OCI-LY3 (cell line): ENCODE data around the gene ARL14EP.

Source experiments
- H2AFZ ChIP-seq: fragments of 200-600, 300-600 bp; shearing (Covaris generic); 2 replicates; pipeline ENCODE4 v1.6.0; 2014; ENCODE audit warnings: antibody characterized with exemption, low read depth, low read length
- H3K27ac ChIP-seq: fragments of 200-600, 300-600 bp; sonication (generic); 2 replicates; pipeline ENCODE4 v1.5.1; 2014; ENCODE audit warnings: mild to moderate bottlenecking, low read length, moderate library complexity, mixed read lengths
- H3K27me3 ChIP-seq: fragments of 200-600, 300-600 bp; sonication (generic); 2 replicates; pipeline ENCODE4 v1.6.1; 2014; ENCODE audit warnings: low read depth, low read length, mixed read lengths
- H3K36me3 ChIP-seq: fragments of 200-600, 300-600 bp; sonication (generic); replicated peaks from 2 replicates; pipeline ENCODE3; 2014; ENCODE audit warnings: low read depth, low read length, mixed read lengths
- H3K4me1 ChIP-seq: fragments of 300-600, 200-600 bp; sonication (generic); 2 replicates; pipeline ENCODE4 v1.6.1; 2014; ENCODE audit warnings: low read length, mixed read lengths
- H3K4me2 ChIP-seq: fragments of 200-600, 300-600 bp; sonication (generic); 2 replicates; pipeline ENCODE4 v1.6.1; 2014; ENCODE audit warnings: low read length, mixed read lengths
- H3K4me3 ChIP-seq: fragments of 300-600, 200-600 bp; sonication (generic); 2 replicates; pipeline ENCODE4 v1.5.1; 2014; ENCODE audit warnings: antibody characterized with exemption, mild to moderate bottlenecking, low read length, moderate library complexity
- H3K79me2 ChIP-seq: fragments of 300-600, 200-600 bp; shearing (Covaris generic); 2 replicates; pipeline ENCODE4 v1.6.1; 2014; ENCODE audit warnings: mild to moderate bottlenecking, low read length, mixed read lengths
- H3K9ac ChIP-seq: fragments of 300-600, 200-600 bp; shearing (Covaris generic); 2 replicates; pipeline ENCODE4 v1.6.0; 2014; ENCODE audit warnings: mild to moderate bottlenecking, low read length, moderate library complexity
- H3K9me3 ChIP-seq: fragments of 200-600, 300-600 bp; shearing (Covaris generic); 2 replicates; pipeline ENCODE4 v1.6.1; 2014; ENCODE audit warnings: low read length, mixed read lengths; ENCODE audit not compliant: insufficient read depth
- H4K20me1 ChIP-seq: fragments of 200-600, 300-600 bp; sonication (generic); 2 replicates; pipeline ENCODE4 v1.6.1; 2016; ENCODE audit warnings: low read length, mixed read lengths; ENCODE audit not compliant: insufficient read depth
- CTCF ChIP-seq: fragments of 200-600, 300-600 bp; sonication (generic); IDR thresholded peaks from 2 replicates; pipeline ENCODE4 v1.5.1; 2014; ENCODE audit warnings: antibody characterized with exemption, low read length, low read depth
- EZH2phosphoT487 ChIP-seq: fragments of 200-600 bp; shearing (Covaris generic); IDR thresholded peaks from 2 replicates; pipeline ENCODE4 v1.6.1; 2018; ENCODE audit warnings: antibody characterized with exemption, mixed run types, low read depth

The ARL14EP gene

GRCh38 chr11:30292545-30292944, 30.4 kb upstream of the ARL14EP start:
- Histone ChIP-seq H3K9me3 (no peaks in the 10 kb centered on the region), H2AFZ (no peak overlapping the region)
- no peak for TF ChIP-seq EZH2phosphoT487
- TF ChIP-seq CTCF, result no peak

DNA sequence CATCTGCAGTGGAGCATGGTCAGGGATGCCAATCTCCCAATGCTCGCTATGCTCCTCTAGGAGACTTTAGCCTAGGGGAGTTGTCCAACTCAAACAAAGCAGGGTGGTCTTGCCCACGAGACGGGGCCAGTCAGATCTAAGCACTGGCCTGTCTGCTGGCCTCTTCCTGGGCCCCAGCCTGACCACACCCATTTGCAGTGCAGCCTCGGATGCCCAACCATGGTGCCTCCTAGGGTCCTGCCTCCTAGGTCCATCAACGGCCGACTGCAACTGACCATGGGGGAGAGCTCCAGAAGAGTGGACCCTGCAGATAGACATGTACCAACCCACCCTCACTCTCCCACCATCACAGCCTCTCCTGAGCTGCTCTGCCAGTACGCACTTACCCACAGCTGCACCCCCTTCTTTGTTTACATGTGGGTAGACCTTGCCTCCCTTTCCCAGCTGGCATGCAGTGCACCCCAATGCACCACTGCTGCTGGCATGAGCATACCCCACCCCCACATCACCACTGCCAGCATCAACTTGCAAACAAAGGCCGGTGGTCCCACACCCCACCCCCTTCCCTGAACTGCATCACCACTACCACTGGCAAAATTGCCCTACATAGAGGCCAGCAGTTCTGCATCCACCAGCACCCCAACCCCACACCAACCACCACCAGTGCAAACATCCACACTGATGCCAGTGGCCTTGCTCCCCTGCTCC, 27.6 kb upstream of the ARL14EP start:
- Histone ChIP-seq H3K79me2 (no peaks in the 10 kb centered on the region), H3K27me3 (no peaks in the 10 kb centered on the region), H3K27ac (no peak overlapping the region), H3K36me3 (no peaks in the 10 kb centered on the region), H3K4me1 (no peaks in the 10 kb centered on the region), H3K4me3 (no peak overlapping the region), H3K9me3 (no peaks in the 10 kb centered on the region), H4K20me1 (no peaks in the 10 kb centered on the region), H3K4me2 (no peak overlapping the region), H3K9ac (no peak overlapping the region), H2AFZ (no peak overlapping the region)
- no peak for TF ChIP-seq CTCF
- TF ChIP-seq EZH2phosphoT487, result no peak

More at GRCh38 chr11:30292545-30292944, 30.4 kb upstream of the ARL14EP start:
- Histone ChIP-seq H3K9ac (no peak overlapping the region), H3K4me2 (no peak overlapping the region), H4K20me1 (no peaks in the 10 kb centered on the region), H3K36me3 (no peaks in the 10 kb centered on the region), H3K27me3 (no peaks in the 10 kb centered on the region), H3K79me2 (no peaks in the 10 kb centered on the region), H3K27ac (no peak overlapping the region), H3K4me1 (no peaks in the 10 kb centered on the region), H3K4me3 (no peak overlapping the region)

GRCh38 chr11:30304620-30305019, 18.3 kb upstream of the ARL14EP start:
- H3K79me2 ChIP-seq, result no peaks in the 10 kb centered on the region
- no peak overlapping the region for H3K9ac ChIP-seq
- no peak overlapping the region for H3K27ac ChIP-seq
- H3K4me2 ChIP-seq, result no peak overlapping the region
- no peak for TF ChIP-seq EZH2phosphoT487
- TF ChIP-seq CTCF, result no peak
- no peaks in the 10 kb centered on the region for H3K4me1 ChIP-seq
- H2AFZ ChIP-seq, result no peak overlapping the region
- no peaks in the 10 kb centered on the region for H4K20me1 ChIP-seq
- H3K4me3 ChIP-seq, result no peak overlapping the region
- H3K9me3 ChIP-seq, result no peaks in the 10 kb centered on the region
- H3K27me3 ChIP-seq, result no peaks in the 10 kb centered on the region
- H3K36me3 ChIP-seq, result no peaks in the 10 kb centered on the region

- Histone ChIP-seq H3K4me3 (no peak overlapping the region), H3K27me3 (no peaks in the 10 kb centered on the region), H2AFZ (no peak overlapping the region), H3K9me3 (no peaks in the 10 kb centered on the region), H3K4me1 (0 out of 2 replicates have a peak, but pooled peaks cover 5% of the 10 kb centered on the region), H3K27ac (no peak overlapping the region), H3K79me2 (no peaks in the 10 kb centered on the region), H3K4me2 (no peak overlapping the region), H3K36me3 (no peaks in the 10 kb centered on the region), H4K20me1 (no peaks in the 10 kb centered on the region), H3K9ac (no peak overlapping the region)
- TF ChIP-seq CTCF (no peak), EZH2phosphoT487 (no peak)
Measured at GRCh38 chr11:30310623-30311022, 12.3 kb upstream of the ARL14EP start.
